Fibroblast of lung (primary cell): Measurements from ENCODE around the gene HAUS7. TPM values are rescaled to one million over a fixed set of nuclear protein-coding genes. Genes with fewer than 3 reads are reported as not detected.

Source experiments
- DNase-seq, 2 donors: peaks; one replicate each; pipeline versions ENCODE4 v3.0.0 to v3.0.0-alpha.2; 2010; ENCODE audit warnings: low read depth in 2 of 2
- H2AFZ ChIP-seq: 2 replicates; pipeline ENCODE4 v1.5.1; 2012; ENCODE audit warnings: low read length, control low read depth, inconsistent platforms
- H3K27ac ChIP-seq: 2 replicates; pipeline ENCODE4 v1.5.1; 2011; ENCODE audit warnings: low read length, control low read depth; ENCODE audit not compliant: insufficient read depth
- H3K27me3 ChIP-seq: 2 replicates; pipeline ENCODE4 v1.5.1; 2011; ENCODE audit warnings: mild to moderate bottlenecking, low read length; ENCODE audit not compliant: control insufficient read depth, insufficient read depth
- H3K36me3 ChIP-seq: 2 replicates; pipeline ENCODE4 v1.5.1; 2011; ENCODE audit warnings: low read length; ENCODE audit not compliant: control insufficient read depth, insufficient read depth
- H3K4me1 ChIP-seq: 2 replicates; pipeline ENCODE4 v1.5.1; 2011; ENCODE audit warnings: low read length; ENCODE audit not compliant: control insufficient read depth, insufficient read depth; ENCODE audit errors: extremely low read depth
- H3K4me2 ChIP-seq: 2 replicates; pipeline ENCODE4 v1.5.1; 2011; ENCODE audit warnings: low read length, control low read depth; ENCODE audit not compliant: insufficient read depth; ENCODE audit errors: extremely low read depth
- H3K4me3 ChIP-seq, 4 experiments: fragments of 200-600 bp in 1 of 4; sonication (generic) in 1 of 4; replicated peaks in 1 of 4; 2 replicates each; pipeline ENCODE4 v1.5.1; 2011 to 2016; ENCODE audit warnings: low read length in 4 of 4, low read depth in 3 of 4, mild to moderate bottlenecking in 3 of 4, control low read depth in 2 of 4, inconsistent platforms in 1 of 4, mixed read lengths in 1 of 4; ENCODE audit not compliant: insufficient read depth in 1 of 4; ENCODE audit errors: control extremely low read depth in 1 of 4
- H3K79me2 ChIP-seq: 2 replicates; pipeline ENCODE4 v1.5.1; 2012; ENCODE audit warnings: mild to moderate bottlenecking, low read length, inconsistent platforms; ENCODE audit not compliant: control insufficient read depth, insufficient read depth
- H3K9ac ChIP-seq: 2 replicates; pipeline ENCODE4 v1.5.1; 2011; ENCODE audit warnings: mild to moderate bottlenecking, low read length, control low read depth; ENCODE audit not compliant: insufficient read depth
- H3K9me3 ChIP-seq: 2 replicates; pipeline ENCODE4 v1.5.1; 2012; ENCODE audit warnings: low read depth, low read length; ENCODE audit not compliant: control insufficient read depth, insufficient read depth
- H4K20me1 ChIP-seq: 2 replicates; pipeline ENCODE4 v1.5.1; 2011; ENCODE audit warnings: low read length; ENCODE audit not compliant: control insufficient read depth, insufficient read depth; ENCODE audit errors: extremely low read depth
- EZH2 ChIP-seq: IDR thresholded peaks from 2 replicates; pipeline ENCODE4 v1.5.1; 2012; ENCODE audit warnings: low read length, control low read depth, mild to moderate bottlenecking; ENCODE audit errors: missing control alignments
- polyA plus RNA-seq, 2 donors: library from polyadenylated mRNA; depleted of rRNA in 1 of 2; stranded (reverse) in 1 of 2; unstranded in 1 of 2; fragments of >200 nt; gene quantifications; 2 replicates each; pipeline ENCODE4 v1.2.1, GENCODE V29; 2011 to 2012; ENCODE audit warnings: missing spikeins in 1 of 2
- total RNA-seq: library from RNA; depleted of rRNA; stranded (reverse); fragments of >200 nt; gene quantifications from 2 replicates; pipeline ENCODE4 v1.2.1, GENCODE V29; 2014
- TF ChIP-seq, protein P1 (sequence below), 2 donors: IDR thresholded peaks in 1 of 2; conservative IDR thresholded peaks in 1 of 2; 1 replicate in 1 of 2; 2 replicates in 1 of 2; pipeline ENCODE4 v1.5.1; 2011 to 2012; ENCODE audit warnings: low read length in 2 of 2, control low read depth in 1 of 2, inconsistent platforms in 1 of 2, low read depth in 1 of 2, mild to moderate bottlenecking in 1 of 2

Gene HAUS7
- total and polyA plus RNA-seq, 2 donors (not counting 1 experiment from before 2014, with no cell fraction given): 7.3 to 10.4 TPM

- no peaks in the 10 kb centered on the region for H3K9me3 ChIP-seq
- no peaks in the 10 kb centered on the region for H3K27me3 ChIP-seq
- no peaks in the 10 kb centered on the region for H4K20me1 ChIP-seq
- no peak overlapping the region for H3K27ac ChIP-seq
- DNase-seq: no peak
- TF ChIP-seq EZH2: no peak
- no peaks in the 10 kb centered on the region for H3K79me2 ChIP-seq
- H3K36me3 ChIP-seq: no peaks in the 10 kb centered on the region
- H3K9ac ChIP-seq: no peak overlapping the region
- no peak overlapping the region for H3K4me3 ChIP-seq
- H3K4me2 ChIP-seq: no peak overlapping the region
- no peaks in the 10 kb centered on the region for H3K4me1 ChIP-seq
- H2AFZ ChIP-seq: no peak overlapping the region
These were observed 29.1 kb downstream of the HAUS7 start for GRCh38 chrX:153441296-153441695.

GRCh38 chrX:153440556-153441135 lies 29.7 kb downstream of the HAUS7 start:
- H3K27me3 ChIP-seq: no peaks in the 10 kb centered on the region
- no peaks in the 10 kb centered on the region for H3K4me1 ChIP-seq
- no peaks in the 10 kb centered on the region for H3K9me3 ChIP-seq
- H3K27ac ChIP-seq: no peak overlapping the region
- no peak for DNase-seq
- no peaks in the 10 kb centered on the region for H3K79me2 ChIP-seq
- H3K9ac ChIP-seq: no peak overlapping the region
- no peaks in the 10 kb centered on the region for H4K20me1 ChIP-seq
- no peak for TF ChIP-seq EZH2
- TF ChIP-seq, protein P1, sequence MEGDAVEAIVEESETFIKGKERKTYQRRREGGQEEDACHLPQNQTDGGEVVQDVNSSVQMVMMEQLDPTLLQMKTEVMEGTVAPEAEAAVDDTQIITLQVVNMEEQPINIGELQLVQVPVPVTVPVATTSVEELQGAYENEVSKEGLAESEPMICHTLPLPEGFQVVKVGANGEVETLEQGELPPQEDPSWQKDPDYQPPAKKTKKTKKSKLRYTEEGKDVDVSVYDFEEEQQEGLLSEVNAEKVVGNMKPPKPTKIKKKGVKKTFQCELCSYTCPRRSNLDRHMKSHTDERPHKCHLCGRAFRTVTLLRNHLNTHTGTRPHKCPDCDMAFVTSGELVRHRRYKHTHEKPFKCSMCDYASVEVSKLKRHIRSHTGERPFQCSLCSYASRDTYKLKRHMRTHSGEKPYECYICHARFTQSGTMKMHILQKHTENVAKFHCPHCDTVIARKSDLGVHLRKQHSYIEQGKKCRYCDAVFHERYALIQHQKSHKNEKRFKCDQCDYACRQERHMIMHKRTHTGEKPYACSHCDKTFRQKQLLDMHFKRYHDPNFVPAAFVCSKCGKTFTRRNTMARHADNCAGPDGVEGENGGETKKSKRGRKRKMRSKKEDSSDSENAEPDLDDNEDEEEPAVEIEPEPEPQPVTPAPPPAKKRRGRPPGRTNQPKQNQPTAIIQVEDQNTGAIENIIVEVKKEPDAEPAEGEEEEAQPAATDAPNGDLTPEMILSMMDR (conservative IDR thresholded peaks at IDR 0.05 in 1 of 2, IDR thresholded peaks at IDR 0.05 in 1 of 2; ENCODE audit: low read depth in 1 of 2, low read length in 2 of 2): no peak
- no peaks in the 10 kb centered on the region for H3K36me3 ChIP-seq
- no peak overlapping the region for H3K4me3 ChIP-seq
- no peak overlapping the region for H2AFZ ChIP-seq
- H3K4me2 ChIP-seq: no peak overlapping the region

DNA sequence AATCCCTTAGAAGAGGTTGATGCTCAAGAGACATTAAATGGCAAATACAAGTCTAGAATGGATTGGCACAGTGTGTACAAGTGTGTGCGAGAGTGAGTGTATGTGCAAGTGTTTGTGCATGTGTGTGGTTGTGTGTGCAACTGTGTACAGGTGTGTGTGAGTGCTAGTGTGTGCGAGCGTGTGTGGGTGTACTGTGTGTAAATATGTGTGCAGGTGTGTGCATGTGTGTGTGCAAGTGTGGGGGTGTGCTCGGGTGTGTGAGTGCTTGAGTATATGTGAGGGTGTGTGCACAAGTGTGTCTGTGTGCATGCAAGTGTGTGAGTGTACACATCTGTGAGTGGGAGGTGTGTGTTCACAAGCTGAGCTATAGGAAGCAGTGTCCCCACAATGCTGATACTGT lies 30.4 kb downstream of the HAUS7 start:
- TF ChIP-seq EZH2: no peak
- TF ChIP-seq, protein P1 (conservative IDR thresholded peaks at IDR 0.05 in 1 of 2, IDR thresholded peaks at IDR 0.05 in 1 of 2; ENCODE audit: low read depth in 1 of 2, low read length in 2 of 2): no peak
- Histone ChIP-seq H3K27me3 (no peaks in the 10 kb centered on the region), H3K9me3 (no peaks in the 10 kb centered on the region), H3K36me3 (no peaks in the 10 kb centered on the region), H3K79me2 (no peaks in the 10 kb centered on the region), H3K4me2 (no peak overlapping the region), H4K20me1 (no peaks in the 10 kb centered on the region), H3K9ac (no peak overlapping the region), H3K4me1 (no peaks in the 10 kb centered on the region), H2AFZ (no peak overlapping the region), H3K4me3 (no peak overlapping the region), H3K27ac (no peak overlapping the region)
- DNase-seq: no peak
